Measurements from ENCODE around the gene VSX1.

DNA sequence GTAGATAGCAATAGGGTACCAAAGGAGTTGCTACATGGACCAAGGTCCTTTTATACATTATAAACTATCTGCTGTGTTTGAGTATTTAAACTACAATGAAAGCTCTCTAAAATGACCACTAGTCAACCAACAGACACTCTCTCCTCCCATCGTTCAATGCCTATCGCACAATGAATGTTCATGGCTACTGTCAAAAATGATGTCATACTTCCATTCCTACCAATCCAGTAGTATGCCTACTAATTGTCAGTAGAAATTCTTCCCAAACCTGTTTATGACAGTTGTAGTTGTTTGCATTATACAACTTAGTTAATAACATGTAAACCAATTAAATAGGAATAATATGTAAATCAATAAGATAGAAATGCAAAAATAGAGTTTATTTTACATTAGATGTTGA lies 39.0 kb upstream of the VSX1 start:
- no peak for TF ChIP-seq CTCF (IDR thresholded peaks at IDR 0.05)
- no peak for TF ChIP-seq ZFX (IDR thresholded peaks at IDR 0.05; ENCODE audit: borderline replicate concordance)

Data from 22Rv1 (cell line).